HFF-Myc (cell line): Measurements from ENCODE around the gene WSCD2.

ENCODE experiments used
- DNase-seq: peaks from one replicate; pipeline ENCODE4 v3.0.0-alpha.2; 2011; ENCODE audit warnings: low read depth; ENCODE audit errors: extremely low read depth
- H3K4me3 ChIP-seq: replicated peaks from 2 replicates; pipeline ENCODE4 v1.5.1; 2011; ENCODE audit warnings: low read depth, mild to moderate bottlenecking, control low read depth, low read length
- CTCF ChIP-seq: IDR thresholded peaks from 2 replicates; pipeline ENCODE4 v1.5.1; 2012; ENCODE audit warnings: mild to moderate bottlenecking, low read depth, low read length, control low read depth; ENCODE audit errors: missing control alignments

WSCD2 gene

DNA sequence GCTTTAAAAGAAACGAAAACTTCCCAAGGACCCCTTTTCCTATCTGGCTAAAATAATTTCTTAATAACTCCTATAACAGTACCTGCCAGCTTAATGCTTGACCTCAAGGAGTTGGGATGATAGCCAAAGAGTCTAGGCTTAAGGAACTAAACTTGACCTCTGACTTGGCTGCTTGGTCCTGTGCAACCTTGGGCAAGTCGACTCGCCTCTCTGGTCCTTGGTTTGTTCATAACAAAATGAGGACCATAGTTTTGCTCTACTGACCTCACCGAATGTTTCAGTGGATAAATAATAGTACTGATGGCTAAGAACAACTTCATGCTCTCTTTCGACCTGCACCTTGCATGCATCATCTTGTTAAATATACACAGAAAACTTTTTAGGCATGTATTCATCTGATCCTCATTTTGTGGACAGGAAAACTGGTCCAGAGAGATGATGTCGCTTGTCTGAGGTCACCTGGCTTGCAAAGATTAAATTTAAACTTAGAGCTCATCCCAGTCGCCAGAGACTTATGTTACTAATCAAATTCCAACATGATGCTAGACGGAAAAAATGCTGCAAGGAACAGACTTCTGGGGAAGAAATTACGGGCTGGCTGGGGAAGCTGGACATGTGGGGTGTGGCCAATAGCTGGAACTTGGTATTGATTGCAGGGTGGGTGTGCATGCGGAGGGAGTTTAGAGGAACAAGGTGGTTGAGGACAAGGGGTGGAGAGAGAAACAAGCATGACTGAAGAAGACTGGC is 38.0 kb upstream of the WSCD2 start:
- DNase-seq: no peak
- no peak overlapping the region for H3K4me3 ChIP-seq
- TF ChIP-seq CTCF: no peak

DNA sequence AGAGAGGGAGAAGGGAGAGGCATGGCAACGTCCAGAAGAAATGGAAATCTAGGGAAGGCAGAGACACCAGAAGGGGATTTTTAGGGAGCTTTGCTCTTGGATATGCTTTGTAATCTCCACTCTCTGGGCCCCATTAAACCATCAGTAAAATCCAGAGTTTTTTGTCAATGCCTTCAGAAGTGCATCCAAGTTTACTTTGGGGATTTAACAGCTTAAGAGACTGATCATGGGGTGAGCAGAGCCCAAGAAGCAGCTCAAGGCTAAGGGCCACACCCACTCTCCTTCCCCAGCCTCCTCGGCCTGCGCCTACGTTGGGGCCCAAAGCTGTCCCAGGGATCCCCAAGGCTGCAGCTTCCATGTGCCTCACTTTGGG is 37.4 kb upstream of the WSCD2 start:
- TF ChIP-seq CTCF: no peak
- DNase-seq: no peak
- no peak overlapping the region for H3K4me3 ChIP-seq

DNA sequence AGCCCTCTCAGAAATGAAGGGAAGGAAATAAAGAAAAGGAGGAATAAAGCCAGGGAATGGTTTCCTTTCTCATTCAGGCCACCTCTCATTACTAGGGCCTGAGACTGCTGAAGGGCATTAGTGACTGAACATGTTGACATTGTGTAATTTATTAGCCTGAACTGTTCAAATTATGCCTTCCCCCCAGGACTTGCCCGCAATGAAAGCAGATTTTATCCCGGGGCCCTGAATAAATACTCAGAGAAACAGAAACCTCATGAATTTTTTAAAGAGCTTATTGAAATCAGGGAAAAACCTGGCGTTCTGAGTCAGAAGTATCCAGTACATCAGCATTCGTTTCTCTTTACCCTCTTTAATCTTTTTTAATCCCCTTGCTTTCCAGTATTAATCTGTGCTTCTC is 35.9 kb upstream of the WSCD2 start:
- no peak for TF ChIP-seq CTCF
- no peak overlapping the region for H3K4me3 ChIP-seq
- no peak for DNase-seq

- TF ChIP-seq CTCF: no peak
- DNase-seq: no peak
- H3K4me3 ChIP-seq: no peak overlapping the region
These were observed 34.9 kb upstream of the WSCD2 start for GRCh38 chr12:108094056-108094649.

GRCh38 chr12:108097160-108097911 is 31.8 kb upstream of the WSCD2 start:
- no peak overlapping the region for H3K4me3 ChIP-seq
- no peak for TF ChIP-seq CTCF
- no peak for DNase-seq

DNA sequence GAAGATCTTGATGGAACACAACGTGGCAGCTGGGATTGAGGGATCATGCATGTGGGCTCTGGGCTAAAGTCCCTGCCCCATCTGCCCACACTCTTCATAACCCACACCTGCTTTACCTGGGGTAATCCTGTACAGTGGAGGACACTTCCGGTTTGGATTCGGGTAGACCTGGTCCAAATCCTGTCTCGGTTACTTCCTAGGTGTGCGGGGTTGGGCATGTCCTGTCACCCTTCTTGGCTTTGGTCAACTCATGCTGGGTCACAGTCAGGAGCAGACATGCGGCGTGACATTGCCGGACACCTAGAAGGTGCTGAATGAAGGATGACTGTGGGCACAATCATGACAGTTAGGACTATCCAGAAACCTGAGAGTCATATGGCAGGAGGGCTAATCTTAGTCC is 30.7 kb upstream of the WSCD2 start:
- H3K4me3 ChIP-seq: no peak overlapping the region
- no peak for TF ChIP-seq CTCF
- DNase-seq: no peak
